Keratinocyte (primary cell): ENCODE measurements around the gene ST8SIA2. TPM values are rescaled to one million over a fixed set of nuclear protein-coding genes. Genes with fewer than 3 reads are reported as not detected.

ENCODE experiments used
- DNase-seq: peaks from one replicate; pipeline ENCODE4 v3.0.0-alpha.2; 2011; ENCODE audit warnings: low read depth, missing footprints, low spot score
- FAIRE-seq: peaks from 2 replicates; lab custom pipeline; 2011; peaks lifted over from hg19 to GRCh38; lab: Jason Lieb, UNC
- H2AFZ ChIP-seq: 2 replicates; pipeline ENCODE4 v1.6.0; 2012; ENCODE audit warnings: low read length, control low read depth, inconsistent platforms; ENCODE audit not compliant: control insufficient read depth
- H3K27ac ChIP-seq: 2 replicates; pipeline ENCODE4 v1.5.1; 2011; ENCODE audit warnings: low read length; ENCODE audit not compliant: control insufficient read depth, insufficient read depth
- H3K27me3 ChIP-seq: 3 replicates; pipeline ENCODE4 v1.6.0; 2011; ENCODE audit warnings: low read length; ENCODE audit not compliant: control insufficient read depth, insufficient read depth; ENCODE audit errors: extremely low read depth
- H3K36me3 ChIP-seq, 2 experiments: 2 replicates in 1 of 2; 3 replicates in 1 of 2; pipeline ENCODE4 v1.5.1; 2011; ENCODE audit warnings: low read length in 2 of 2, mild to moderate bottlenecking in 1 of 2; ENCODE audit not compliant: control insufficient read depth in 2 of 2, insufficient read depth in 2 of 2; ENCODE audit errors: extremely low read depth in 1 of 2
- H3K4me1 ChIP-seq: 3 replicates; pipeline ENCODE4 v1.5.1; 2011; ENCODE audit warnings: low read length; ENCODE audit not compliant: control insufficient read depth, insufficient read depth; ENCODE audit errors: extremely low read depth
- H3K4me2 ChIP-seq: 3 replicates; pipeline ENCODE4 v1.6.0; 2011; ENCODE audit warnings: low read depth, low read length; ENCODE audit not compliant: control insufficient read depth, insufficient read depth; ENCODE audit errors: extremely low read depth
- H3K4me3 ChIP-seq, 3 experiments: fragments of 200-600 bp in 1 of 3; sonication (generic) in 1 of 3; 2 replicates in 2 of 3; 3 replicates in 1 of 3; pipeline ENCODE4 v1.5.1; 2011 to 2016; ENCODE audit warnings: low read length in 3 of 3, mild to moderate bottlenecking in 3 of 3, control low read depth in 2 of 3, inconsistent platforms in 1 of 3, low read depth in 1 of 3, mixed read lengths in 1 of 3, mixed run types in 1 of 3, moderate library complexity in 1 of 3; ENCODE audit not compliant: control insufficient read depth in 2 of 3, insufficient read depth in 2 of 3; ENCODE audit errors: extremely low read depth in 1 of 3
- H3K79me2 ChIP-seq: 2 replicates; pipeline ENCODE4 v1.6.0; 2012; ENCODE audit warnings: low read length; ENCODE audit not compliant: control insufficient read depth, insufficient read depth
- H3K9ac ChIP-seq: 3 replicates; pipeline ENCODE4 v1.6.0; 2011; ENCODE audit warnings: low read length; ENCODE audit not compliant: control insufficient read depth, insufficient read depth; ENCODE audit errors: extremely low read depth
- H3K9me1 ChIP-seq: 3 replicates; pipeline ENCODE4 v1.6.0; 2011; ENCODE audit warnings: low read length; ENCODE audit not compliant: control insufficient read depth, insufficient read depth; ENCODE audit errors: extremely low read depth
- H3K9me3 ChIP-seq: 2 replicates; pipeline ENCODE4 v1.5.1; 2012; ENCODE audit warnings: low read depth, low read length; ENCODE audit not compliant: control insufficient read depth
- H4K20me1 ChIP-seq: 3 replicates; pipeline ENCODE4 v1.6.0; 2011; ENCODE audit warnings: low read length; ENCODE audit not compliant: control insufficient read depth, insufficient read depth; ENCODE audit errors: extremely low read depth
- EZH2 ChIP-seq: IDR thresholded peaks from one replicate; pipeline ENCODE4 v1.6.1; 2012; ENCODE audit warnings: inconsistent platforms, mild to moderate bottlenecking, low read length, moderate library complexity
- dilution Hi-C: fragments of 300-500 bp; cut with MboI; formaldehyde crosslinking; loops from one replicate; pipeline ENCODE4 v1.7.0; 2020; ENCODE audit warnings: low sequenced_read_pairs; ENCODE audit not compliant: extremely low pct_ligation_motif_present
- polyA plus RNA-seq, 5 experiments: library from polyadenylated mRNA; depleted of rRNA in 3 of 5; stranded (reverse) in 3 of 5; stranded (forward) in 1 of 5; unstranded in 1 of 5; fragments of >200 nt; gene quantifications; 1 replicate in 1 of 5; 2 replicates in 3 of 5; 3 replicates in 1 of 5; pipeline versions ENCODE4 v1.2.1 to v1.2.3, GENCODE V29; 2011 to 2012; ENCODE audit warnings: missing spikeins in 2 of 5, low read depth in 1 of 5, low replicate concordance in 1 of 5
- TF ChIP-seq, protein P1 (sequence below), 3 experiments: IDR thresholded peaks in 1 of 3; conservative IDR thresholded peaks in 1 of 3; optimal IDR thresholded peaks in 1 of 3; 2 replicates in 2 of 3; 3 replicates in 1 of 3; pipeline versions ENCODE3 to v1.5.1; 2011; ENCODE audit warnings: low read length in 3 of 3, mild to moderate bottlenecking in 3 of 3, moderate library complexity in 2 of 3, control low read depth in 1 of 3, inconsistent platforms in 1 of 3; ENCODE audit not compliant: insufficient read depth in 2 of 3; ENCODE audit errors: extremely low read depth in 1 of 3

The ST8SIA2 gene
- polyA plus RNA-seq, 1 donor (not counting 4 experiments of a cell fraction or from before 2014, with no cell fraction given) = 0.22 TPM

DNA sequence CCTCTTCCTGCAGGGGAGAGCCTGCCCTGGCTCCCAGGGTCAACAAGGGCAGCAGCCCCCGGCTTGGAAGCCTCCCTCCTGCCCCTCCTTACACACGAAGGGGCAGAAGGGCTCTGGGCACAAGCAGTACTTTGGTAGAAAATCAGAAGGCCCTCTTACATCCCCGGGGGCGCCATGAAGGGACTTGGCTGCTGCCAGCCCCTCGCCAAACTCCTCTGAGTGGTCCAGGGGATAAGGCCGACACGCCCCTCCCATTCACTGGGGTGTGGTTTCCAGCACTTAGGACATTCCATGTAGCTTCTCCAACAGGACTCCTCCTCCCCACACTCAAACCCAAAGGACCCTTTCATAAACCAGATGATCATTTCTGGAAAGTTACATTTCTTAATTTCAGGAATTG, 1.2 kb upstream of the ST8SIA2 start:
- dilution Hi-C loops = no loop called here
- no peaks in the 10 kb centered on the region for H3K36me3 ChIP-seq
- H3K4me1 ChIP-seq = peaks cover 5% of the 10 kb centered on the region
- no peak overlapping the region for H3K4me2 ChIP-seq
- H2AFZ ChIP-seq = no peak overlapping the region
- no peaks in the 10 kb centered on the region for H3K9me3 ChIP-seq
- no peaks in the 10 kb centered on the region for H4K20me1 ChIP-seq
- peaks cover 68% of the 10 kb centered on the region for H3K27me3 ChIP-seq
- H3K79me2 ChIP-seq = no peaks in the 10 kb centered on the region
- no peaks in the 10 kb centered on the region for H3K9me1 ChIP-seq
- FAIRE-seq (no peak), DNase-seq (no peak)
- H3K9ac ChIP-seq = no peak overlapping the region
- TF ChIP-seq EZH2 = no peak
- TF ChIP-seq, protein P1, sequence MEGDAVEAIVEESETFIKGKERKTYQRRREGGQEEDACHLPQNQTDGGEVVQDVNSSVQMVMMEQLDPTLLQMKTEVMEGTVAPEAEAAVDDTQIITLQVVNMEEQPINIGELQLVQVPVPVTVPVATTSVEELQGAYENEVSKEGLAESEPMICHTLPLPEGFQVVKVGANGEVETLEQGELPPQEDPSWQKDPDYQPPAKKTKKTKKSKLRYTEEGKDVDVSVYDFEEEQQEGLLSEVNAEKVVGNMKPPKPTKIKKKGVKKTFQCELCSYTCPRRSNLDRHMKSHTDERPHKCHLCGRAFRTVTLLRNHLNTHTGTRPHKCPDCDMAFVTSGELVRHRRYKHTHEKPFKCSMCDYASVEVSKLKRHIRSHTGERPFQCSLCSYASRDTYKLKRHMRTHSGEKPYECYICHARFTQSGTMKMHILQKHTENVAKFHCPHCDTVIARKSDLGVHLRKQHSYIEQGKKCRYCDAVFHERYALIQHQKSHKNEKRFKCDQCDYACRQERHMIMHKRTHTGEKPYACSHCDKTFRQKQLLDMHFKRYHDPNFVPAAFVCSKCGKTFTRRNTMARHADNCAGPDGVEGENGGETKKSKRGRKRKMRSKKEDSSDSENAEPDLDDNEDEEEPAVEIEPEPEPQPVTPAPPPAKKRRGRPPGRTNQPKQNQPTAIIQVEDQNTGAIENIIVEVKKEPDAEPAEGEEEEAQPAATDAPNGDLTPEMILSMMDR (optimal IDR thresholded peaks at IDR 0.05 in 1 of 3, IDR thresholded peaks at IDR 0.05 in 1 of 3, conservative IDR thresholded peaks at IDR 0.05 in 1 of 3; ENCODE audit: extremely low read depth in 1 of 3, insufficient read depth in 2 of 3, low read length in 3 of 3) = no peak
- no peak overlapping the region for H3K27ac ChIP-seq
- H3K4me3 ChIP-seq = no peak overlapping the region

DNA sequence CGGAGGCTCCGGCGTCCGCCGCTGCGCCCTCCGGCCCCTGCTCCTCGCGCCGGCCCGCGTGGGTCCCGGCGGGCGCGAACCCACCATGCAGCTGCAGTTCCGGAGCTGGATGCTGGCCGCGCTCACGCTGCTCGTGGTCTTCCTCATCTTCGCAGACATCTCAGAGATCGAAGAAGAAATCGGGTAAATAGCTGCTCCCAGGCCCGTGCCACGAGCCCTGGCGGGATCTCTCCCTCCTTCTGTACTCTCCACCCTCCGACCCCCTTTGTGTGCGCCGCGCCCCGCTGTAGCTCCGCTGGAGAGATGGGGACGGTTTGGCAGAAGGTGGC, 263 bp downstream of the ST8SIA2 start:
- Histone ChIP-seq H3K4me1 (peaks cover 5% of the 10 kb centered on the region), H3K9ac (no peak overlapping the region), H3K4me3 (peak overlapping the region; percentile 40 to 56 (median 55)), H2AFZ (peak overlapping the region; percentile 51), H3K36me3 (no peaks in the 10 kb centered on the region), H4K20me1 (no peaks in the 10 kb centered on the region), H3K79me2 (no peaks in the 10 kb centered on the region), H3K9me1 (no peaks in the 10 kb centered on the region), H3K27ac (no peak overlapping the region), H3K9me3 (no peaks in the 10 kb centered on the region), H3K27me3 (peaks cover 58% of the 10 kb centered on the region), H3K4me2 (peak overlapping the region; percentile 81)
- dilution Hi-C loops = no loop called here
- no peak for TF ChIP-seq EZH2
- TF ChIP-seq, protein P1 (optimal IDR thresholded peaks at IDR 0.05 in 1 of 3, IDR thresholded peaks at IDR 0.05 in 1 of 3, conservative IDR thresholded peaks at IDR 0.05 in 1 of 3; ENCODE audit: extremely low read depth in 1 of 3, insufficient read depth in 2 of 3, low read length in 3 of 3) = no peak
- DNase-seq (no peak), FAIRE-seq (no peak)
